IPS DF 6.9 (cell line): ENCODE measurements around the gene GFER.

Experiments
- DNase-seq: peaks from one replicate; pipeline ENCODE4 v3.0.0-alpha.2; 2013; ENCODE audit warnings: low read depth, low spot score
- H3K27ac ChIP-seq: one replicate; pipeline ENCODE4 v1.5.1; 2013; ENCODE audit warnings: low read length, control low read depth
- H3K27me3 ChIP-seq: 2 replicates; pipeline ENCODE4 v1.6.1; 2013; ENCODE audit warnings: mild to moderate bottlenecking, low read length; ENCODE audit not compliant: control insufficient read depth, insufficient read depth
- H3K36me3 ChIP-seq: 2 replicates; pipeline ENCODE4 v1.6.1; 2013; ENCODE audit warnings: low read length; ENCODE audit not compliant: control insufficient read depth, insufficient read depth
- H3K4me1 ChIP-seq: 2 replicates; pipeline ENCODE4 v1.6.1; 2013; ENCODE audit warnings: low read length; ENCODE audit not compliant: control insufficient read depth, insufficient read depth
- H3K4me3 ChIP-seq: 2 replicates; pipeline ENCODE4 v1.5.1; 2013; ENCODE audit warnings: mild to moderate bottlenecking, low read length
- H3K9me3 ChIP-seq: 2 replicates; pipeline ENCODE4 v1.6.1; 2013; ENCODE audit warnings: low read length, inconsistent platforms; ENCODE audit not compliant: control insufficient read depth, insufficient read depth
- WGBS: extraction: QIAGEN DNeasy Blood & Tissue Kit; methylation state at CpG from one replicate; pipeline ENCODE4 v1.1.7; 2013; ENCODE audit warnings: mixed read lengths, missing lambda C conversion rate; ENCODE audit not compliant: insufficient read length, insufficient coverage; 5-methylcytosine and 5-hydroxymethylcytosine counted together

The GFER gene

DNA sequence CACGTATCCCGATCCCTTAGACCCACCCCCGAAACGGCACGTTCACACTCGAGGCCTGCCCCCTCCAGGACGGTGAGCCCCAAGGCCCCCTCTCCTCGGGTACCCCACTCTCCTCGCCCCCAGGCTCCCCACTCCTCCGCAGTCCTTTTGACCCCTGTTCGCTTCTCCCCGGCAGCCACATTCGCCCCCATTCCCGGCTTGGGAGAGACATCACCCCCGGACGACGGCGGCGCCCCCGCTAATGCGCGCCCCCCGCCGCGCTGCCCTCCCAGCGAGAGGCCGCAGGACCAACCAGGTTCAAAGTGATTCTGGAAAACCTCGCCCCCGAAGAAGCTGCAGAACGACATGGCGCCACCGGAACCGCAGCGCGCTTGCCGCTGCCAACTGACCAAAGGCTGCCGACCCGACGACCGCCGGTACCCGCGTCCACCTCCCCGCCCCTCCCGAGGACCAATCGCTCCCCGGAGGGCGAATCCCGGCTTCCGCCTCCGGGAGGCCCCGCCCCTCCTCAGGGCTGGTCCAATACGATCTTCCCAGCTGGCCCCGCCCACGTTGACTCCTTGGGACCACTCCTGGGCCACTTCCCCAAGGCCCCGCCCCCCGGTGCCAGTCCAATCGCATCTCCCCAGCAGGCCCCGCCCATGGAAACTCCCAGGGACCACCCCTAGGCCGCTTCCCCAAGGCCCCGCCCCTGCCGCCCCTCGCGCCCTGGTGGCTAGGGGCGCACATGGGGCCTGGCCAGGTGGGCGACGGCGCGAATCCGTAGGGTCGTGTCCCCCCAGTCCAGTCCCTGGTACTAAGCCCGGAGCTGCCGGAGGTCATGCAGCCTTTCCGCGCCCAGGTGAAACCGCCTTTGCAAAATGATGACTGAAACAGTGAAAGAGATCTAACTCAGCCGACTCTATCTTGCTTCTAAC, 40.9 kb upstream of the GFER start, which contains the start of gene MSRB1:
Gene MSRB1, minus strand, starts transcription at position 390 of the 917 bp plus-strand sequence. Its CDS starts 43 bp downstream, at position 347.
- Histone ChIP-seq H3K27me3 (no peaks in the 10 kb centered on the region), H3K27ac (no peak within 1 kb of the TSS), H3K9me3 (no peaks in the 10 kb centered on the region), H3K4me1 (peaks cover 3% of the 10 kb centered on the region; the same call in 1 of the 2 replicates), H3K4me3 (peak within 1 kb of the TSS; percentile 50), H3K36me3 (peaks cover 16% of the 10 kb centered on the region)
- peak; percentile 96 for DNase-seq
- WGBS: no CpG with 5 or more reads among the region's 77 CpGs

DNA sequence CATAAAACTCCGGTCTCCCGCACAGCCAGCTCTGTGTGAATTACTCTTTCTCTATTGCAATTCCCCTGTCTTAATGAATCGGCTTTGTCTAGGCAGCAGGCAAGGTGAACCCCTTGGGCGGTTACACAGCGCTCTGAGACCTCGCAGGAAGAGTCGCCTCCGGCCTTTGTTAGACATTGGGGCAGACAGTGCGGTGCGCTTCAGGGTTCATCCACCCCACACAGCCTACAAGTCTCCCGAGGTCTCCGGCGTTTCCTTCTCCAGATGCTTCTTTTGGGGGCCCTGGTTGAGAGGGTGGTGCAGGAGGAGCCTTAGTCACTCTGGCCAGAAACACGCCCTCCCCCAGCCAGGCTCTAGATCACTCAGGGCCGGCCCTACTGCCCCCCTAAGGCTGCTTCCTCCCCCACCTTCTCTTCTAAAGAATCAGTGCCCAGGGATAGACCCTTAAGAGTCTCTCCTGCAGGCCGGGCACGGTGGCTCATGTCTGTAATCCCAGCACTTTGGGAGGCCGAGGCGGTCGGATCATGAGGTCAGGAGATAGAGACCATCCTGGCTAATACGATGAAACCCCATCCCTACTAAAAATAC, 39.3 kb upstream of the GFER start:
- Histone ChIP-seq H3K9me3 (no peaks in the 10 kb centered on the region), H3K36me3 (peaks cover 6% of the 10 kb centered on the region), H3K27ac (no peak overlapping the region), H3K4me3 (no peak overlapping the region), H3K27me3 (no peaks in the 10 kb centered on the region), H3K4me1 (peaks cover 3% of the 10 kb centered on the region; the same call in 1 of the 2 replicates)
- DNase-seq: no peak
- WGBS: no CpG with 5 or more reads among the region's 21 CpGs

DNA sequence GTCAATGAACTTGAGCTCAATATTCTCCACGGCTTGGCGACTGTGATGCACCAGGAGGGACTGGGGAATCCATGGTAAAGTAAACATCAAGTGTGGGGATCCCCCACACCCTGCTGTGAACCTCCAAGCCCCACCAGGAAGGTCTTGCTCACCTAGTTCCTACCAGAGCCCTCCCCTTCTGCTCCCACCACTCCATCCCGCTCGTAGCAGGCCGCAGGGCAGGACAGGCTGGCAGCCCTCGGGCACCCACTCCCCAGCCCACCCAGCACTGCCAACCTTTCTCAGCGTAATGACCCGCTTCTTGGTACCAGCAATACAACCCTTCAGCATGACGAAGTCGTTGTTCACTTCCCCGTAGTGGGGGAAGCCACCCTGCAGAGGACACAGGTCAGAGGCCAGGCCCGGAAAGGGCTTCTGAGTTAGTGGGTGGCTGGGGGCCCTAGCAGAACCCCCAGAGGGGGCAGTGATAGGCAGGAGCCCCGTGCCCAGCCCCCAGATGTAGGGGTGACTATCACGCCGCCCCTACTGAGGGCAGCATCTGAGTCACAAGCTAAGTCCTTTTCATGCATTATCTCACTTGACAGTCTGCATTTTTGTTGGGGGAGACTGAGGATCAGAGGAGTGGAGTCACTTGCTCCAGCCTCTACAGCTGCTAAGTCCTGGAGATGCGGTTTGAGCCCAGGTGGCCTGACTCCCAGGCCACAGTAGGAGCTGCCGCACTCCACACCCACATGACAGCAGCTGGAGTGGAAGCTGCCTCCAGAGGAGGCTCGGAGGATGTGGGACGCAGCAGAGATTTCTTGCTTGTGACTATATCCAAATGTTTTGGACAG, 38.2 kb upstream of the GFER start:
- no peaks in the 10 kb centered on the region for H3K9me3 ChIP-seq
- WGBS: no CpG with 5 or more reads among the region's 19 CpGs
- H3K27ac ChIP-seq: no peak overlapping the region
- peaks cover 3% of the 10 kb centered on the region; the same call in 1 of the 2 replicates for H3K4me1 ChIP-seq
- no peaks in the 10 kb centered on the region for H3K27me3 ChIP-seq
- no peaks in the 10 kb centered on the region for H3K36me3 ChIP-seq
- H3K4me3 ChIP-seq: no peak overlapping the region
- no peak for DNase-seq

DNA sequence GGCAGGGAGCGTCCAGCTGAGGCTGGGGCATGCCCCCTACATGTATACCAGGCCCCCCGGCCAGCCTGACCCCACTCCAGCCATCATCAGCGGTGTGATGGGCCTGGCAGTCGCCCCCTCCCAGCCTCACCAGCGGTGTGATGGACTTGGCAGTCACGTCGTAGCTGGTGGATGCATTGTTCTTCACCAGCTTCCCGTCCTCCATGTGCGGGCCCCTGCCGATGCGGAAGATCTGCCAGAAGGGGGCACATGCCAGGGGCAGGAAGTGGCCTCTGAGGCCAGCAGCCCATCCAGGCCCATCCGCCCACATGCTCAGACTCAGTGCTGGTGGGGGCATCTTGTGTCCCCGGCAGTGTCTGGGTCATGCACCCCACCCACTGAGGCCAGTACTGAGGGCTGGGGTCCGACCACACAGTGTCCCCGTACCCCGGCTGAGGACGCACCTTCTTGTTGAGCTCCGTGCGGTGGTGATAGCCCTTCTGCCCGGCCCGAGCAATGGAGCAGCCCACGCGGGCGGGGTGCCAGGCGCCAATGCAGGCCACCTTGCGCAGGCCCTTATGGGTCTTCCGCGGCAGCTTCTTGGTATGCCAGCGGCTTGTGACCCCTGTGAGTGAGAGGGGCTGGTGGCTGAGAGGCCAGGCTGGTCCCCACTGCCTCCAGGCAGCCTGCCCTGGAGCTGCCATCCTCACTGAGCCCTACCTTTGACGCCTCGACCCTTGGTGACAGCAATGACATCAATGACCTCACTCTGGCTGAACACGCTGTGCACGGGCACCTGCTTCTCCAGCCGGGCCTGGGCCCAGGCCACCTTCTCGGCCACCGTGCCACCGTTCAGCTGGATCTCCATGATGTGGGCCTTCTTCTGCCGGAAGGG, 37.3 kb upstream of the GFER start:
- Histone ChIP-seq H3K9me3 (no peaks in the 10 kb centered on the region), H3K27me3 (no peaks in the 10 kb centered on the region), H3K27ac (no peak overlapping the region), H3K4me3 (no peak overlapping the region), H3K4me1 (0 out of 2 replicates have a peak, but pooled peaks cover 3% of the 10 kb centered on the region), H3K36me3 (no peaks in the 10 kb centered on the region)
- no peak for DNase-seq
- WGBS: no CpG with 5 or more reads among the region's 38 CpGs

DNA sequence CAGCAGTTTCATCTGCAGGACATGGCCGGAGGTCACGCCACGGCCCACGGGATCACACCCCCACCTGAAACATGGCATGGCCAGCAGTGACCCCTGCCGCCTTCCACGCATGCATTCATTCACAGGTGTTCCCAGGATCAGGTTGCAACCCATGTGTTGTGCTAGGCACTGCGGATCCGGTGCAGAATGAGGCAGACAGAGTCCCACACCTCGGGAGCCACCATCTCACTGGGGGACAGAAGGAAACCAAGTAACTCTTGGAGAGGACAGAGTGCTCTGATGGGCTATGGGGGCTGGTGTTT, 36.7 kb upstream of the GFER start:
- Histone ChIP-seq H3K4me3 (no peak overlapping the region), H3K36me3 (no peaks in the 10 kb centered on the region), H3K27ac (no peak overlapping the region), H3K9me3 (no peaks in the 10 kb centered on the region), H3K27me3 (no peaks in the 10 kb centered on the region), H3K4me1 (0 out of 2 replicates have a peak, but pooled peaks cover under 1% of the 10 kb centered on the region)
- no CpG with 5 or more reads among the region's 9 CpGs for WGBS
- no peak for DNase-seq

GRCh38 chr16:1949507-1949906, 34.5 kb upstream of the GFER start:
- no peak for DNase-seq
- no CpG with 5 or more reads among the region's 11 CpGs for WGBS
- H3K4me1 ChIP-seq: peaks cover 1% of the 10 kb centered on the region; the same call in 1 of the 2 replicates
- no peak overlapping the region for H3K27ac ChIP-seq
- no peaks in the 10 kb centered on the region for H3K9me3 ChIP-seq
- no peaks in the 10 kb centered on the region for H3K36me3 ChIP-seq
- H3K27me3 ChIP-seq: no peaks in the 10 kb centered on the region
- H3K4me3 ChIP-seq: no peak overlapping the region

- no CpG with 5 or more reads among the region's 7 CpGs for whole genome bisulfite sequencing
- no peak overlapping the region for H3K4me3 ChIP-seq
- H3K27ac ChIP-seq: no peak overlapping the region
- no peaks in the 10 kb centered on the region for H3K27me3 ChIP-seq
- no peaks in the 10 kb centered on the region for H3K9me3 ChIP-seq
- peaks cover 2% of the 10 kb centered on the region; the same call in 1 of the 2 replicates for H3K4me1 ChIP-seq
- DNase-seq: no peak
- H3K36me3 ChIP-seq: no peaks in the 10 kb centered on the region
These were observed 33.9 kb upstream of the GFER start for GRCh38 chr16:1950047-1950446.

- Histone ChIP-seq H3K36me3 (no peaks in the 10 kb centered on the region), H3K27me3 (no peaks in the 10 kb centered on the region), H3K9me3 (no peaks in the 10 kb centered on the region), H3K27ac (no peak overlapping the region), H3K4me1 (peaks cover 2% of the 10 kb centered on the region; the same call in 1 of the 2 replicates), H3K4me3 (no peak overlapping the region)
- DNase-seq: no peak
- no CpG with 5 or more reads among the region's 19 CpGs for WGBS
These were observed 33.4 kb upstream of the GFER start for GRCh38 chr16:1950559-1950958.

DNA sequence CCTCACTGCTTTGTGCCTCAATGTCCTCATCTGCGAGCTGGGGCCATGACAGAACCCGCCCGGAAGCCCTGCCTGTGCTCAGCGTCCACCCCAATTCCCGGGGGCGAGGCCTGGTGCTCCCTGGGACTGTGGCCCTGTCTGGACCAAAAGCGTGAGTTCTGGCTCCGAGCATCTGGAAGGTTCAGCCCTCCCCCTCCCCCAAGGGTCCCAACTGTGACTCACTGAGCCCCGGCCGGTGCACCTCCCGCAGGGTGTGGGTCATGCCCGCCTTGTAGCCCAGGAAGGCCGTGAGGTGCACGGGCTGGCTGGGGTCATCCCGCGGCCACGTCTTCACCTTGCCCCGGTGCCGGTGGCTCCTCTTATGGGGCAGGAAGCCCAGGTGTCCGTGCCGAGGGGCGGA, 30.3 kb upstream of the GFER start:
- Histone ChIP-seq H3K36me3 (no peaks in the 10 kb centered on the region), H3K9me3 (no peaks in the 10 kb centered on the region), H3K27ac (no peak overlapping the region), H3K27me3 (no peaks in the 10 kb centered on the region), H3K4me3 (no peak overlapping the region), H3K4me1 (peaks cover 2% of the 10 kb centered on the region; the same call in 1 of the 2 replicates)
- WGBS: no CpG with 5 or more reads among the region's 22 CpGs
- DNase-seq: no peak
